ENCODE results near the gene PGLYRP4.

The PGLYRP4 gene

DNA sequence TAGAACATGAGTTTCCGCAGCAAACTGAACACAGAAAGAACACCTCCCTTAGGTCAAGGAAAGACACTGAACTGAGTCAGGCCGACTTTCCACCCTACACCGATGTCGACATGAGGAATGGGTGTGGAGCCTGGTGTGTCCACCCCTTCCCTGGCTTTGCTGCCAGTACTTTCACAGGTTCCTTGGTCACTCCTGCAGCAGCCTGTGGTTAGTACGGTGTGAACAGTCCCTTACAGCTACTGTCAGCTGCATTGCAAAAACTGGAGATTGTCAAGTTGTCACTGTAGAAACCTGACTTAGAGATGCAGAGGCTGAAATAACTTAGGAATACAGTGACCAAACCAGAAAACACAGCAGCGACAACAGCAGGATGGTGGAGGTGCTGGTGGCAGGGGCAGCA, 43.0 kb downstream of the PGLYRP4 start:
- TF ChIP-seq, protein P1, sequence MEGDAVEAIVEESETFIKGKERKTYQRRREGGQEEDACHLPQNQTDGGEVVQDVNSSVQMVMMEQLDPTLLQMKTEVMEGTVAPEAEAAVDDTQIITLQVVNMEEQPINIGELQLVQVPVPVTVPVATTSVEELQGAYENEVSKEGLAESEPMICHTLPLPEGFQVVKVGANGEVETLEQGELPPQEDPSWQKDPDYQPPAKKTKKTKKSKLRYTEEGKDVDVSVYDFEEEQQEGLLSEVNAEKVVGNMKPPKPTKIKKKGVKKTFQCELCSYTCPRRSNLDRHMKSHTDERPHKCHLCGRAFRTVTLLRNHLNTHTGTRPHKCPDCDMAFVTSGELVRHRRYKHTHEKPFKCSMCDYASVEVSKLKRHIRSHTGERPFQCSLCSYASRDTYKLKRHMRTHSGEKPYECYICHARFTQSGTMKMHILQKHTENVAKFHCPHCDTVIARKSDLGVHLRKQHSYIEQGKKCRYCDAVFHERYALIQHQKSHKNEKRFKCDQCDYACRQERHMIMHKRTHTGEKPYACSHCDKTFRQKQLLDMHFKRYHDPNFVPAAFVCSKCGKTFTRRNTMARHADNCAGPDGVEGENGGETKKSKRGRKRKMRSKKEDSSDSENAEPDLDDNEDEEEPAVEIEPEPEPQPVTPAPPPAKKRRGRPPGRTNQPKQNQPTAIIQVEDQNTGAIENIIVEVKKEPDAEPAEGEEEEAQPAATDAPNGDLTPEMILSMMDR (IDR thresholded peaks at IDR 0.05; ENCODE audit: low read depth, low read length) = no peak

DNA sequence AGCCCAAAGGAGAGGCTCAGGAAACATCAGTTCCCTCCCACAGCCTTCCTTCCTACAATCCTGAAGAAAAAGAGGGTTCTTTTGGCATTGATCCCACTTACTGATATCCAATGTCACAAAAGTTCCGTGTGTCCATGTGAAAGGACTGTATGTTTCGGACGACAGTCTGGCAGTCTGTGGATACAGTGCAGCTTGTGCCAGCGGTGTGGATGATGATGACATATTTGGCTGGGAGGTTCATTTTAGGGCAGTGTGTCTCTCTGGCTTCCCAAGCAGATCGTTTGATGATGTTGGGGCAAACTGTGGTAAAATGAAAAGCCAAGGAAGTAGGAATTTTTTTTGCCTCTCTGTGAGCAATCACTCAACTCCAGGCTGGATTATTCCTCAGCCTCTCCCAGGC, 46.3 kb downstream of the PGLYRP4 start:
- TF ChIP-seq, protein P1 (IDR thresholded peaks at IDR 0.05; ENCODE audit: low read depth, low read length) = no peak
- H3K4me3 ChIP-seq (ENCODE audit: low read depth, low read length) = no peak overlapping the region

More for the DNA sequence above, 43.0 kb downstream of the PGLYRP4 start:
- H3K4me3 ChIP-seq (ENCODE audit: low read depth, low read length) = no peak overlapping the region

DNA sequence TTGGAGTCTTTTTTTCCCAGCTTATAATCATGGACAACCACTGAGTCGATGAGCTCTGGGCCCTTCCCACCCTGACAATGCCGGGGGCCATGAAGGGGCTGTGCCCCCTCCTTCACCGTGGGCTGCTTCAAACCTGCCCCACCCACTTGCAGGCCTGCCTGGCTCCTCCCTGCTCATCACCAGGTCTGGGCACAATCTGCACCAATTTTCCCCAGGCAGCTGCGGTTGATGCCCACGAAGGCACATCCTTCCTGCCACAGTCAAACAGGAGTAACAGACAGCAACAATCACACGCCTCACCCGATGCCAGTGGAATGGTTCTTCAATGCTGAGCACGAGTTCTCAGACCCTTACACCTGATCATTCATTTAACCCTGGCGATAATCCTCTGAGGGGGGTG, 54.8 kb downstream of the PGLYRP4 start:
- no peak overlapping the region for H3K4me3 ChIP-seq (ENCODE audit: low read depth, low read length)
- TF ChIP-seq, protein P1 (IDR thresholded peaks at IDR 0.05; ENCODE audit: low read depth, low read length) = no peak

DNA sequence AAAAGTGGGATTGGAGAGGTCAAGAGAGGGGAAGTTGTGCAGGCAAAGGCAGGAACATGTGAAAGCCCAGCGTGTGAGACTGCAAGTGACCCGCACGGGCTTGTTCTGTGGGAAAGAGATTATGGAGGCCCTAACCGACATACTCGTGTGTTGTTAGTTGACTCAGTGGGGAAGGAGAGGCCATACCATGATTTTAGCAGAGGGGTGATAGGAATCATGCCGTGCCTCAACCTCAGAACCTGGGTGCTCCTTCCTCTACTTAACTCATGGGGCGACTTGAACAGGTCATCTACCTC, 55.2 kb downstream of the PGLYRP4 start:
- H3K4me3 ChIP-seq (ENCODE audit: low read depth, low read length) = no peak overlapping the region
- TF ChIP-seq, protein P1 (IDR thresholded peaks at IDR 0.05; ENCODE audit: low read depth, low read length) = no peak

DNA sequence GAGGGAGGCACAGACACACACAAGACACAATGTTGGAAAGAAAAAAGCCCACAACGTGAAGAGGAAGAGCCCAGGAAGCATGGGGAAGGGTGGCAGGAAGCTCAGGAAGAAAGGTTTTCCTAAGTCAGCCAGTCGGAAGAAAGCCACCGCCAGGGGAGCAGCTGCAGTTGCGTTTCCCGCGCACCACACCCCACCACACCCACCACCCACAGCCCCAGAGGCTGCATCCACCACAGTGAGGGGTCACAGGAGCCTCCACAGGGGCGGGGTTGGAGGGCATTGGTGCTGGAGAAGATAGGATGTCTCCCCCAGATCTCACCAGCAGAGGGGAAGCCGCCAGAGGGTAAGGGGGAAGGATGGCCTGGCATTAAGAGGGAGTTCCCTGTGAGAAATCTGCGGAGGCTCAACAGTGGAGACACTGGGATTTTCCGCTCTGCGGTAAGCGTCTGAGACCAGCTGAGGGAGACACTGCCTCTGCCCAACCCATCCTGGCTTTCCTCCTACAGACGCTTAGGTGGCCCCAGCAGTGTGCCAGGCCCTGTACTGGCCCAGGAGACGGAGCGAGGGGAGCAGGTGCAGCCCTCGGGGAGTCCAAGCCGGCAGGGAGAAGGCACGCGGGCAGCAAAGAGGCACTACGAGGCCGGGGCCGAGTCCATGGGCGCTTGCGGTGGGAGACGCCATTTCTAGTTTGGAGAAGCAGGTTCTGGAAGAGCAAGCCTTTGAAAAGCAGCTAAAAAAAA, 55.7 kb downstream of the PGLYRP4 start:
- TF ChIP-seq, protein P1 (IDR thresholded peaks at IDR 0.05; ENCODE audit: low read depth, low read length) = no peak

DNA sequence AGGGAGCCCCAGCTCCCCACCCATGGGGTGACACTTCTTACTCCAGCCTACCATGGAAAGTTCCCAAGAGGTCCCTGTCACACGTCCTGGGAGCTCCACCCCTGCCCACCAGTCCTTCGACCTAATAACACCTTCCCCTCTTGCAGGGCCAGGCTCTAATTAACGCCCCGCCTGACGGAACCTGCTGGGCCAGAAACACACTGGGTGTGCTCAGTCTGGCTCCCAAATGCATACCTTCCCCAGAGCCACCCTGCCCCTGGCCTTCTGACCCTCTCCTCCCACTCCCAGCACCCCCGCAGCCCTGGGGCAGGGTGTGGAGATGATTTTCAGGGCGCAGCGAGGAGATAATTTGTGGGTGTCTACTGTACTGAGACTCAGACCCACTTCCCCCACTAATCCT, 56.5 kb downstream of the PGLYRP4 start:
- no peak overlapping the region for H3K4me3 ChIP-seq (ENCODE audit: low read depth, low read length)
- TF ChIP-seq, protein P1 (IDR thresholded peaks at IDR 0.05; ENCODE audit: low read depth, low read length) = no peak

More for the DNA sequence above, 55.7 kb downstream of the PGLYRP4 start:
- no peak overlapping the region for H3K4me3 ChIP-seq (ENCODE audit: low read depth, low read length)

DNA sequence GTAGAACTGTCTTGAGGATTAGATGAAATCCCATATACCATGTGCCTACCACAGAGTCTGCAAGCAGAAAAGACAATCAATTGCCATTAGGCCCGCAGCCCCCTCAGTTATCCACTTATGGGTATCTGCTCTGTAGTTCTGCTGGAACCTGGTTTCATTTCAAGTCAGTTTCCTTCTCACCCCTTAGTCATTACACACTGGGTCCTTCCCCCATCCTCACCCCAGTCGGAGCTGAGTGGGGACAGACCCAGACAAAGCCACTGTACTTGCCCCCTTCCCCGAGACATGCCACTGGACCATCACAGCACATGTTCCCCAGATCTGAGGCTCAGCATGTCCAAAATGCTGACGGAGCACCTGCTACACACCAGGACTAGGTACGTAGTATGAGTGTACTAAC, 57.1 kb downstream of the PGLYRP4 start:
- no peak overlapping the region for H3K4me3 ChIP-seq (ENCODE audit: low read depth, low read length)
- TF ChIP-seq, protein P1 (IDR thresholded peaks at IDR 0.05; ENCODE audit: low read depth, low read length) = no peak
